Activated CD8-positive, alpha-beta T cell treated with anti-CD3 and anti-CD28 coated beads, Interleukin-2, amount 10 ng/mL, durations not matched to agents 7 days and 5 days (primary cell): ENCODE results near the gene BMP6. TPM values are rescaled to one million over a fixed set of nuclear protein-coding genes. Genes with fewer than 3 reads are reported as not detected.

Source experiments
- ATAC-seq: fragments of 150-1000 bp; cut with Tn5 transposase; one replicate; pipeline ENCODE4 v1.10.0; 2021; ENCODE audit warnings: moderate library complexity
- CTCF ChIA-PET: fragments of 350-600 bp; sonication (Branson Sonifier 250); formaldehyde crosslinking; loops from one replicate; lab custom pipeline; 2021; ENCODE audit warnings: antibody characterized with exemption; lab: Charles Lee
- POLR2A ChIA-PET: fragments of 350-600 bp; sonication (Branson Sonifier 250); formaldehyde crosslinking; loops from one replicate; lab custom pipeline; 2021; ENCODE audit warnings: antibody characterized with exemption; lab: Charles Lee
- DNase-seq: peaks from one replicate; pipeline ENCODE4 v3.0.0-alpha.2; 2020
- H3K27ac Mint-ChIP-seq: one replicate; pipeline ENCODE4 v1.8.0; 2021; ENCODE audit warnings: mild to moderate bottlenecking, mixed read lengths
- H3K27me3 Mint-ChIP-seq: one replicate; pipeline ENCODE4 v1.8.0; 2021; ENCODE audit warnings: low read depth, mixed read lengths
- H3K36me3 Mint-ChIP-seq: one replicate; pipeline ENCODE4 v1.8.0; 2021; ENCODE audit warnings: low read depth, mixed read lengths
- H3K4me1 Mint-ChIP-seq: one replicate; pipeline ENCODE4 v1.8.0; 2021; ENCODE audit warnings: low read depth, mixed read lengths
- H3K4me3 Mint-ChIP-seq: one replicate; pipeline ENCODE4 v1.8.0; 2021; ENCODE audit warnings: mild to moderate bottlenecking, mixed read lengths
- H3K9me3 Mint-ChIP-seq: one replicate; pipeline ENCODE4 v1.8.0; 2022; ENCODE audit warnings: mixed read lengths; ENCODE audit not compliant: insufficient read depth
- total RNA-seq, 2 experiments: library from RNA; stranded (reverse); gene quantifications; one replicate each; pipeline ENCODE4 v1.2.3, GENCODE V29; 2021

Gene BMP6
- total RNA-seq, 2 experiments from 2014 or later = not detected

DNA sequence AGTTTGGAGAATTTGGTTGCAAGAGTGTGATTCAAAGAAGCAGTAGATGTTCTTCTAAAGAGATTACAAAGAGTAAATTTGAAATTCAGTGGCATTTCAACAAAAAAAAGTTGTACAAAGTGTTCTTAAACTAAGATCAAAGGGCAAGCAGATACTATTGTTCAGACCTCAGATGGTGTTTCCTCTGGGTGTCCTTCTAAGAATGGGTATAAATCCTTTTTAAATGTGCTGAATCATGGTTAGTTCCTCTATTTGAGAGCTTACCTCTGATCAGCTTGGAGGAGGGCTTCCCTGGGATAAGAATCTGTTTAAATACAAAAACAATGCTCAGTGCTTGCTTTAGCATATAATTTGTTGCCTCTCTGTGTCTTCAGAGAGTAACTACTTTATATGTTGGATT, 6.3 kb downstream of the BMP6 start:
- no peak for DNase-seq
- no peak overlapping the region for H3K27ac Mint-ChIP-seq
- H3K36me3 Mint-ChIP-seq = no peaks in the 10 kb centered on the region
- H3K9me3 Mint-ChIP-seq = no peaks in the 10 kb centered on the region
- ATAC-seq = no peak
- H3K4me3 Mint-ChIP-seq = no peak overlapping the region
- ChIA-PET POLR2A (interaction anchor here (0.7 kb wide), 1 partner anchor 57 kb away, joined by 3 read pairs; no protein-coding TSS in a partner anchor), CTCF (interaction anchor here (1.5 kb wide), 1 partner anchor 10 kb away, joined by 6 read pairs; no protein-coding TSS in a partner anchor)
- H3K4me1 Mint-ChIP-seq = peaks cover 13% of the 10 kb centered on the region
- peaks cover 69% of the 10 kb centered on the region for H3K27me3 Mint-ChIP-seq

DNA sequence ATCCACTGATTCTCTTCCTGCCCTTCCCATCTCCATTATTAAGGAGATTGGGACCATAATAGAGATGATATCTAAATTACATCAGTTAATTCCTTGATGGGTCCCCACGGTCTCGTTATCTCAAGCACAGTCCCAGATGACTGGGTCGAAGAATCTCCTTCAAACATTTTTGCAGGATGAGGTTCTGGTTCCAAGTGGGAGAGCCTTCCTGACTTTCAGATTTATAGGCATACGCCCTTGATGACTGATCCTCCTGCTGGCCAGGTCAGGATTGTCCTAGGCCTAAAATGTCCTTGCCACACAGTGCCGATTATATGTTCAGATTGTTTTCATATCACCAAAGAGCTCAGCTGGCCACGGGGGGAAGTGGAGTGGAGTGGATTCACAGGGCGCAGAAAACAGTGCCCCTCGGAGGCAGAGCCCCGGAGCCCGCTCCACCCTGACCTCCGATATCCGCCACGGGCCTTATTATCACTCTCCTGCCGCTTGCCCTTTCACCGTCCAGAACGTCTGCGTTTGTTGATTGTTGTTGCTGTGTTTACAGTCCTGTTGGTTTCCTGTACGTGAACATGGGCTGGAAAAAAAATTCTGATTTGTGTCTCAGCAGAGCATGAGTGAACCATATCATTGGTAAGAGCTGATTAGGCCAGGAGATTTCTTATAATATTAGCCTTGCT, 8.9 kb downstream of the BMP6 start:
- H3K27ac Mint-ChIP-seq = no peak overlapping the region
- H3K9me3 Mint-ChIP-seq = no peaks in the 10 kb centered on the region
- H3K36me3 Mint-ChIP-seq = no peaks in the 10 kb centered on the region
- no peak overlapping the region for H3K4me3 Mint-ChIP-seq
- peaks cover 51% of the 10 kb centered on the region for H3K27me3 Mint-ChIP-seq
- ChIA-PET POLR2A (no interaction called here), CTCF (no interaction called here)
- DNase-seq (no peak), ATAC-seq (no peak)
- H3K4me1 Mint-ChIP-seq = peaks cover 6% of the 10 kb centered on the region

DNA sequence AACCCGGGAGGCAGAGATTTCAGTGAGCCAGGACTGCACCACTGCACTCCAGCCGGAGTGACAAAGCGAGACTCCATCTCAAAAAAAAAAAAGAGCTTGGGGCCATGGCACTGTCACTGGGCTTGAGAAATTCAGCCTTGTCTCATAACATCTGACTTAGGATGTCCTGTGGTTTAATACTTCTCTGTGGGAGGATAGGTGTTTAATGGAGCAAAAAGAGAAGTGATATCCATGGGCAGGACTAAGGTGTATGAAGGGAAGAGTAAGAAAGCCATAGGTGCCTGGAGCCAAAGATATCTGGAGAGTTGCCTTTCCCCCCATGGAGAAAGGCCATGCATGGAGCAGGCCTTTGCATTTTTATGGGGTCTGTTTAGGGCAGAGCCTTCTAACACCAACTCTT, 11.2 kb downstream of the BMP6 start:
- CTCF ChIA-PET = no interaction called here
- H3K4me1 Mint-ChIP-seq = peaks cover under 1% of the 10 kb centered on the region
- ATAC-seq (no peak), DNase-seq (no peak)
- H3K27me3 Mint-ChIP-seq = peaks cover 42% of the 10 kb centered on the region
- H3K36me3 Mint-ChIP-seq = no peaks in the 10 kb centered on the region
- no peak overlapping the region for H3K27ac Mint-ChIP-seq
- H3K4me3 Mint-ChIP-seq = no peak overlapping the region
- POLR2A ChIA-PET = no interaction called here
- no peaks in the 10 kb centered on the region for H3K9me3 Mint-ChIP-seq

- no peak overlapping the region for H3K4me3 Mint-ChIP-seq
- ChIA-PET CTCF (no interaction called here), POLR2A (no interaction called here)
- H3K27ac Mint-ChIP-seq = no peak overlapping the region
- no peaks in the 10 kb centered on the region for H3K9me3 Mint-ChIP-seq
- DNase-seq = no peak
- no peak for ATAC-seq
- no peaks in the 10 kb centered on the region for H3K36me3 Mint-ChIP-seq
- H3K4me1 Mint-ChIP-seq = no peaks in the 10 kb centered on the region
- H3K27me3 Mint-ChIP-seq = peaks cover 36% of the 10 kb centered on the region
Observed at GRCh38 chr6:7737867-7738266, 12.0 kb downstream of the BMP6 start.

DNA sequence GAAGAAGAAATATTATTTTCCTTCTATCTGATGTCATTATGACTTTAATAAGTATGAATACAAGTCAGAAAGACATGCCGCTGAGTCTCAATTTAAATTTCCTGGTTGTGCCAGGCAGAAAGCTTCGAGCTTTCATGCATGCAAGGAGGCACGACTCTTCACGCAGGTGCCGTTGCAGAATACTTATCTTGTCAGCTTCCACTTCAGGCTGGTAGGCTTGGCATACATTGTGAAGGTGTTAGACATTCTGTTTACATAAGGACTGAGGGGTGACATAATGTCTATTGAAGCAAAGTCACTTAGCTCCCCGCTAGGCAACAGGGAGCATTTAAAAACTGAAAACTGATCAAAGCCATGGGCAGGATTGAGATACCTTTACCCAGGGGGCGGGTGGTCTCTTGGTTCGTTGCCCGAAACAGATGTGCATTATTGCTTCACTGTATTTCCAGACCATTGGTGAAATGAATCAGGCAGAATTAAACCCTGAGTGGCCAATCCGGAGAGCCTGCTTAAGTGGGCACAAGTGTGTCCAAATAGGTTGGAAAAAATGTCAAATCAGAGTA, 16.4 kb downstream of the BMP6 start:
- ChIA-PET POLR2A (no interaction called here), CTCF (no interaction called here)
- H3K36me3 Mint-ChIP-seq = no peaks in the 10 kb centered on the region
- H3K27me3 Mint-ChIP-seq = peaks cover 14% of the 10 kb centered on the region
- H3K27ac Mint-ChIP-seq = no peak overlapping the region
- no peaks in the 10 kb centered on the region for H3K9me3 Mint-ChIP-seq
- ATAC-seq = no peak
- no peak overlapping the region for H3K4me3 Mint-ChIP-seq
- no peak for DNase-seq
- H3K4me1 Mint-ChIP-seq = no peaks in the 10 kb centered on the region

- no peak overlapping the region for H3K4me3 Mint-ChIP-seq
- DNase-seq (no peak), ATAC-seq (no peak)
- H3K9me3 Mint-ChIP-seq = no peaks in the 10 kb centered on the region
- no peaks in the 10 kb centered on the region for H3K4me1 Mint-ChIP-seq
- ChIA-PET POLR2A (no interaction called here), CTCF (no interaction called here)
- no peak overlapping the region for H3K27ac Mint-ChIP-seq
- H3K36me3 Mint-ChIP-seq = no peaks in the 10 kb centered on the region
- H3K27me3 Mint-ChIP-seq = peaks cover 6% of the 10 kb centered on the region
Observed at GRCh38 chr6:7745942-7746341, 20.0 kb downstream of the BMP6 start.

GRCh38 chr6:7747016-7747415, 21.1 kb downstream of the BMP6 start:
- Mint-ChIP-seq H3K4me3 (no peak overlapping the region), H3K9me3 (no peaks in the 10 kb centered on the region), H3K27me3 (peaks cover 2% of the 10 kb centered on the region), H3K27ac (no peak overlapping the region), H3K4me1 (no peaks in the 10 kb centered on the region), H3K36me3 (no peaks in the 10 kb centered on the region)
- DNase-seq (no peak), ATAC-seq (no peak)
- ChIA-PET CTCF (no interaction called here), POLR2A (no interaction called here)

DNA sequence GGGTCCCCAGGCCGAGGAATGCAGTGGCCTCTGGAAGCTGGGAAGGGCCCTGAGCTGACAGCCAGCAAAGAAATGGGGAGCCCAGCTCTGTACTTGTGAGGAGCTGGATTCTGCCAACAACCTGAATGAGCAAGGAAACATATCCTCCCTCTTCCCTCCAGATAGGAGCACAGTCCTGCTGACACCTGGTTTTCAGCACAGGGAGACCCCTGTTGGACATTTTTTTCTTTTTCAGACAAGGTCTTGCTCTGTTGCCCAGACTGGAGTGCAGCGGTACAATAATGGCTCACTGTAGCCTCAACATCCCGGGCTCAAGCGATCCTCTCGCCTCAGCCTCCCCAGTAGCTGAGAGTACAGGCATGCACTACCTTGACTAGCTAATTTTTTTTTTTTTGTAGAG, 21.5 kb downstream of the BMP6 start:
- Mint-ChIP-seq H3K4me3 (no peak overlapping the region), H3K27ac (no peak overlapping the region), H3K27me3 (peaks cover 2% of the 10 kb centered on the region), H3K36me3 (no peaks in the 10 kb centered on the region), H3K9me3 (no peaks in the 10 kb centered on the region), H3K4me1 (no peaks in the 10 kb centered on the region)
- ATAC-seq (no peak), DNase-seq (no peak)
- ChIA-PET CTCF (no interaction called here), POLR2A (interaction anchor here (0.6 kb wide), 1 partner anchor 1050 kb away, joined by 4 read pairs; no protein-coding TSS in a partner anchor)

GRCh38 chr6:7747901-7748504, 22.1 kb downstream of the BMP6 start:
- Mint-ChIP-seq H3K9me3 (no peaks in the 10 kb centered on the region), H3K4me1 (no peaks in the 10 kb centered on the region), H3K36me3 (no peaks in the 10 kb centered on the region), H3K27ac (no peak overlapping the region), H3K4me3 (no peak overlapping the region), H3K27me3 (peaks cover 4% of the 10 kb centered on the region)
- ChIA-PET POLR2A (interaction anchor here (0.6 kb wide), 1 partner anchor 1050 kb away, joined by 4 read pairs; no protein-coding TSS in a partner anchor), CTCF (no interaction called here)
- ATAC-seq = no peak
- no peak for DNase-seq

DNA sequence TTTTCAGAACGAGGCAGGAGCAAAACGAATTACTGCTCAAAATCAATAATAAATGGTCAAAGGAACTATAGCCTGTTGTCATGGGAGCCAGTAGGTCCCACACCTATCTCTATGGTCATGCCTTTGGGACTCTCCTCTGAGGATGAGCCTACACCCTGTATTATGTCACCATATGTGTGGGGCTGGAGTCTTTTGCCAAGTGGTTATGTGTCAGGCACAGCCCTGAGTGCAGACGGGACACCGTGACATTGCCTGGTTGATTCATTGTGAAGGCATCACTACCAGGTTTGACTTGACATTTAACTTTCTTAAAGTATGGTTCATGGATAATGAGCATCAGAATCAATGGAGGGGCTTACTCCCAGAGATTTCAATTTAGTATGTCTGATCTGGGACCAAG, 23.6 kb downstream of the BMP6 start:
- DNase-seq = no peak
- ChIA-PET CTCF (no interaction called here), POLR2A (no interaction called here)
- no peak for ATAC-seq
- H3K9me3 Mint-ChIP-seq = no peaks in the 10 kb centered on the region
- H3K4me1 Mint-ChIP-seq = no peaks in the 10 kb centered on the region
- H3K27me3 Mint-ChIP-seq = peaks cover 7% of the 10 kb centered on the region
- H3K27ac Mint-ChIP-seq = no peak overlapping the region
- no peak overlapping the region for H3K4me3 Mint-ChIP-seq
- H3K36me3 Mint-ChIP-seq = no peaks in the 10 kb centered on the region

- no peaks in the 10 kb centered on the region for H3K9me3 Mint-ChIP-seq
- peaks cover 7% of the 10 kb centered on the region for H3K27me3 Mint-ChIP-seq
- H3K4me3 Mint-ChIP-seq = no peak overlapping the region
- CTCF ChIA-PET = no interaction called here
- H3K27ac Mint-ChIP-seq = no peak overlapping the region
- POLR2A ChIA-PET = no interaction called here
- H3K4me1 Mint-ChIP-seq = no peaks in the 10 kb centered on the region
- ATAC-seq (no peak), DNase-seq (no peak)
- no peaks in the 10 kb centered on the region for H3K36me3 Mint-ChIP-seq
Observed at GRCh38 chr6:7750197-7750596, 24.3 kb downstream of the BMP6 start.

GRCh38 chr6:7758456-7758855, 32.6 kb downstream of the BMP6 start:
- H3K4me1 Mint-ChIP-seq = no peaks in the 10 kb centered on the region
- H3K9me3 Mint-ChIP-seq = no peaks in the 10 kb centered on the region
- ChIA-PET POLR2A (no interaction called here), CTCF (no interaction called here)
- ATAC-seq (no peak), DNase-seq (no peak)
- H3K27me3 Mint-ChIP-seq = peaks cover 2% of the 10 kb centered on the region
- H3K4me3 Mint-ChIP-seq = no peak overlapping the region
- H3K27ac Mint-ChIP-seq = no peak overlapping the region
- no peaks in the 10 kb centered on the region for H3K36me3 Mint-ChIP-seq
